Renal cortex interstitium (tissue), 11 donors: ENCODE results near the gene PTPRF. TPM values are rescaled to one million over a fixed set of nuclear protein-coding genes. Genes with fewer than 3 reads are reported as not detected.

ENCODE experiments used
- DNase-seq, 11 donors: peaks; one replicate each; pipeline ENCODE4 v3.0.0-alpha.2; 2013; ENCODE audit warnings: low read depth in 9 of 11, low spot score in 4 of 11; ENCODE audit errors: extremely low read depth in 1 of 11
- polyA plus RNA-seq, 3 donors: library from polyadenylated mRNA; unstranded; fragments of 120-200 nt; gene quantifications; one replicate each; pipeline ENCODE4 v1.2.1, GENCODE V29; 2013; ENCODE audit not compliant: insufficient read length in 3 of 3

Gene PTPRF
- polyA plus RNA-seq, 3 donors, result 207 to 229 (median 213) TPM

- peak in 6 of 11 donors; percentile 60 to 78 (median 70) for DNase-seq
These were observed 33.3 kb downstream of the PTPRF start for GRCh38 chr1:43563876-43564539.

GRCh38 chr1:43564551-43565348 is 34.1 kb downstream of the PTPRF start:
- DNase-seq, result no peak

GRCh38 chr1:43565600-43566360 is 35.1 kb downstream of the PTPRF start:
- peak in 6 of 11 donors; percentile 67 to 77 (median 72) for DNase-seq

GRCh38 chr1:43566382-43567044 is 35.8 kb downstream of the PTPRF start:
- DNase-seq, result no peak

- no peak for DNase-seq
These were observed 38.5 kb downstream of the PTPRF start for GRCh38 chr1:43569175-43569574.

GRCh38 chr1:43570277-43570676 is 39.6 kb downstream of the PTPRF start:
- DNase-seq, result no peak

DNA sequence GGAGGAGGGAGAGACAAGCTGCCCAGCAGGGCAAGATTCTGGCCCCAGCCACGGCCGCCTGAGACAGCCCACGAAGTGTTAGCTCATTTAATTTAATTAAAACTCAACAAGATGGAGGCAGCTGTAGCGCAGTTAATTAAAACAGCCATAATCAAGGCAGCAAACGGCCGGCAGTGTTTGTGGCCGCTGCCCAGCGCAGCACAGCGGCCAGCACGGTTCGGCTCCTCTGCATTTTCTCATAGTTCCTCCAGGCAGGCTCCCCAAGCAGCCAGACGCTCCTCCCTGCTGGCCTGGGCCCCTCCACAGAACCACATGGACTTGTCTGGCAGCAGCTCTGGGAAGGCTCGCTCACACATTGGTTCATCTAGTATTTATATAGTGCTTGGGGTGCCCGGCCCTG is 40.0 kb downstream of the PTPRF start:
- no peak for DNase-seq

DNA sequence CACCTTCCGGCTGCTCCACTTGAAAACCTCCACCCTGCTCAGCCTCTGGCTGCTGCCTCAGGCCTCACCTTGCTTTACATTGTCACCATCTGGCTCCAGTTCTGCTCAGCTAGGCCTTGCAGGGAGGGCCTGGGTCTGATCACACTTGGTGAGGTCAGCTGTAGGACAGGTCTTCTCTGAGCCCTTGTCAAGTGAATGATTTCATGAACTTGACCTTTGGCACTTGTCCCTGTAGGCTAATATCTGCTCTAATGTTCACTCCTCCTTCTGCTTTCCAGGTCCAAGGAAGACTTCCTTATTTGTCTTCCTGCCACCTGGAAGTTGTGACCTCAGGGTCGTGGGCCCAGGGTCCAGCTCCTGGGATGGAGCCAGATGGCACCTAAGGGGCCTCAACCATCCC is 41.4 kb downstream of the PTPRF start:
- no peak for DNase-seq

- no peak for DNase-seq
These were observed 41.9 kb downstream of the PTPRF start for GRCh38 chr1:43572538-43572937.

GRCh38 chr1:43573066-43573800 is 42.5 kb downstream of the PTPRF start:
- no peak for DNase-seq

- DNase-seq, result no peak
These were observed 45.8 kb downstream of the PTPRF start for GRCh38 chr1:43576521-43576920.

GRCh38 chr1:43577655-43578542 is 47.2 kb downstream of the PTPRF start:
- DNase-seq, result no peak

DNA sequence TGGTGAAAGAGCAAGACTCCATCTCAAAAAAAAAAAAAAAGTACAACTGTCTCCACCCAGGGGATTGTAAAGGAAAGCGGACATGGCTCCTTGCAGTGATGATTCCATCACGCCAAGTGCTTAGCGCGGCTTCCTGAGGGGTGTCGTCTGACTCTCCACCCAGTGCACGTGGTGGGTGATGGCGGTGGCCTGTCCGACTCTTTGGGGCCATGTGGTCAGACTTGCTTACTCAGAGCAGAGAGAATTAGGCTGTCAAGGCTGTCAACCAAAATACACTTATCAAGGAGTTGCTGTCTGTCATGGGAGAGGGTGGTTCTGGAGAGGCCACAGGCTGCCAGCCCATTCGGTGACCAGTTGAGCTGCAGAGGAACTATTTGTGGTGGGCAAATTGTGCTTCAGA is 49.4 kb downstream of the PTPRF start:
- no peak for DNase-seq

- no peak for DNase-seq
These were observed 51.5 kb downstream of the PTPRF start for GRCh38 chr1:43582162-43582566.

- no peak for DNase-seq
These were observed 52.4 kb downstream of the PTPRF start for GRCh38 chr1:43583058-43583457.

DNA sequence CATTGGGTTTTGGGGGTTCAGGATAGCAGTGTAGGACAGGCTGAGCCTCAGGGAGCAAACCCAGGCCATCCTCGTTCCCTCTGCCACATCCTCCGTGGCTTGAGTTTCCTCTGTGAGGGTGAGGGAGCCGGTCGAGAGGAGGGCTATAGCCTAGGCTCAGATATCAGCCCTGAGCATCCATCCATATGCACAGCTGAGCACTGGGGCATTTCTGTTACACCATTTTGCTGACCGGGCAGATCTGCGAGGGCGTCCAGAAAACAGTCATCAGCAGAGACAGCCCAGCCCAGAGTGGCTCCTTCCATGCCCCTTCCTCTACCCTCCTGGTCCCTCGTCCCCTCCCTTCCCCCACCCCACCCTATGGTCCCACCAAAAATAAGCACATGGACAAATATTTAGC is 53.5 kb downstream of the PTPRF start:
- DNase-seq, result no peak

- DNase-seq, result no peak
These were observed 54.9 kb downstream of the PTPRF start for GRCh38 chr1:43585557-43585956.
